HepG2 (cell line): ENCODE measurements around the gene RRAGA. TPM values are rescaled to one million over a fixed set of nuclear protein-coding genes. Genes with fewer than 3 reads are reported as not detected.

Experiments used
- ATAC-seq: fragments of 200-7000 bp; cut with Tn5 transposase; 3 replicates; pipeline ENCODE4 v1.9.1; 2020; ENCODE audit warnings: mild to moderate bottlenecking, moderate library complexity
- BruUV-seq: library from RNA; stranded (reverse); fragments of 400-500 nt; replicated peaks from 2 replicates; lab custom pipeline; 2021; lab: Mats Ljungman, UMichigan
- CTCF ChIA-PET: fragments of 300-600 bp; formaldehyde crosslinking; extraction: SDS; loops from one replicate; lab custom pipeline; 2021; ENCODE audit warnings: low total read pairs, inconsistent platforms, low intra/inter-chr PET ratio; lab: Yijun Ruan, JAX
- POLR2A ChIA-PET: fragments of 350-600 bp; sonication (Branson Sonifier 250); formaldehyde crosslinking; loops from one replicate; lab custom pipeline; 2020; ENCODE audit warnings: antibody characterized with exemption, inconsistent platforms; lab: Yijun Ruan, JAX
- DNase-seq: peaks from one replicate; pipeline ENCODE4 v3.0.0-alpha.2; 2015; ENCODE audit warnings: low spot score
- FAIRE-seq: peaks from 3 replicates; lab custom pipeline; 2011; peaks lifted over from hg19 to GRCh38; lab: Jason Lieb, UNC
- H2AFZ ChIP-seq: one replicate; pipeline ENCODE4 v1.6.1; 2011; ENCODE audit warnings: low read length, inconsistent platforms
- H3K27ac ChIP-seq: fragments of 300-600 bp; 3 replicates; pipeline ENCODE4 v1.8.0; 2011; ENCODE audit warnings: mixed run types, mild to moderate bottlenecking, mixed read lengths, low read length, inconsistent platforms; ENCODE audit not compliant: insufficient read depth; ENCODE audit errors: extremely low read length
- H3K27me3 ChIP-seq, 2 experiments: fragments of 200-600 bp in 1 of 2; 2 replicates in 1 of 2; 3 replicates in 1 of 2; pipeline versions ENCODE4 v1.6.0 to v1.8.0; 2011; ENCODE audit warnings: low read length in 2 of 2, mild to moderate bottlenecking in 2 of 2, moderate library complexity in 2 of 2, inconsistent platforms in 1 of 2; ENCODE audit not compliant: insufficient read depth in 2 of 2, control insufficient read depth in 1 of 2
- H3K36me3 ChIP-seq, 2 experiments: fragments of 200-600 bp in 1 of 2; replicated peaks in 1 of 2; 2 replicates in 1 of 2; 3 replicates in 1 of 2; pipeline versions ENCODE4 v1.5.1 to v1.8.0; 2011; ENCODE audit warnings: low read length in 2 of 2, inconsistent platforms in 1 of 2; ENCODE audit not compliant: insufficient read depth in 2 of 2, control insufficient read depth in 1 of 2
- H3K4me1 ChIP-seq: 2 replicates; pipeline ENCODE4 v1.5.1; 2012; ENCODE audit warnings: low read length, inconsistent platforms; ENCODE audit not compliant: insufficient read depth
- H3K4me2 ChIP-seq: 2 replicates; pipeline ENCODE4 v1.6.0; 2011; ENCODE audit warnings: low read depth, low read length, inconsistent platforms
- H3K4me3 ChIP-seq, 3 experiments: fragments of 200-600 bp in 1 of 3; sonication (generic), shearing (Covaris generic) in 1 of 3; replicated peaks in 1 of 3; 2 replicates each; pipeline ENCODE4 v1.5.1; 2011 to 2016; ENCODE audit warnings: low read length in 3 of 3, inconsistent platforms in 2 of 3, low read depth in 2 of 3, mild to moderate bottlenecking in 2 of 3, control low read depth in 1 of 3, mixed read lengths in 1 of 3; ENCODE audit not compliant: insufficient read depth in 1 of 3
- H3K79me2 ChIP-seq: one replicate; pipeline ENCODE4 v1.6.1; 2011; ENCODE audit warnings: low read length, inconsistent platforms; ENCODE audit not compliant: insufficient read depth
- H3K9ac ChIP-seq: 2 replicates; pipeline ENCODE4 v1.6.0; 2011; ENCODE audit warnings: mild to moderate bottlenecking, low read depth, low read length, inconsistent platforms; ENCODE audit not compliant: insufficient read depth
- H3K9me3 ChIP-seq: 2 replicates; pipeline ENCODE4 v1.5.1; 2012; ENCODE audit warnings: mild to moderate bottlenecking, low read length
- H4K20me1 ChIP-seq: 2 replicates; pipeline ENCODE4 v1.6.0; 2011; ENCODE audit warnings: inconsistent platforms, mild to moderate bottlenecking, low read length, moderate library complexity; ENCODE audit not compliant: insufficient read depth
- MEF2D ChIP-seq: sonication (generic); formaldehyde crosslinking; IDR thresholded peaks from 2 replicates; pipeline ENCODE4 v1.5.1; 2020; ENCODE audit warnings: mild to moderate bottlenecking, missing genetic modification reagents
- MXD4 ChIP-seq: IDR thresholded peaks from 2 replicates; pipeline ENCODE4 v1.6.1; 2016; ENCODE audit warnings: mild to moderate bottlenecking, missing biosample characterization, missing genetic modification reagents
- ZFP36 ChIP-seq: fragments of 150-350 bp; IDR thresholded peaks from 2 replicates; pipeline ENCODE4 v1.6.1; 2018; ENCODE audit warnings: borderline replicate concordance, low read length, low read depth; ENCODE audit not compliant: partially characterized antibody
- ZNF644 ChIP-seq: IDR thresholded peaks from 2 replicates; pipeline ENCODE4 v1.6.1; 2016; ENCODE audit warnings: low read depth
- ZNF709 ChIP-seq: sonication (generic); formaldehyde crosslinking; IDR thresholded peaks from 2 replicates; pipeline ENCODE4 v1.5.0; 2020; ENCODE audit warnings: mild to moderate bottlenecking, missing genetic modification reagents
- ZNF878 ChIP-seq: sonication (generic); formaldehyde crosslinking; IDR thresholded peaks from 2 replicates; pipeline ENCODE4 v1.8.1; 2023; ENCODE audit warnings: mild to moderate bottlenecking, missing genetic modification reagents, moderate library complexity
- WGBS: methylation state at CpG from one replicate; pipeline ENCODE4 v1.1.6; 2017; ENCODE audit warnings: low lambda C conversion rate; 5-methylcytosine and 5-hydroxymethylcytosine counted together
- in situ Hi-C: cut with HindIII; loops from 2 replicates; pipeline ENCODE4 v1.10.0; 2017; ENCODE audit warnings: low pct_unique_long_range_greater_than_20kb; ENCODE audit not compliant: extremely low pct_ligation_motif_present
- intact Hi-C: fragments of 100-400 bp; cut with micrococcal nuclease; formaldehyde crosslinking; loops from one replicate; pipeline ENCODE4 v1.10.0; 2022; ENCODE audit not compliant: unreplicated experiment
- polyA plus RNA-seq, 8 experiments: library from polyadenylated mRNA; depleted of rRNA in 3 of 8; stranded (reverse) in 7 of 8; unstranded in 1 of 8; fragments of >200 nt; fragmentation: Illumina TruSeq in 4 of 8; extraction: Trizol in 4 of 8; gene quantifications; 2 replicates each; pipeline versions ENCODE4 v1.2.1 to v1.2.3, GENCODE V29; 2011 to 2016; ENCODE audit warnings: low read depth in 4 of 8, missing spikeins in 1 of 8, mixed read lengths in 1 of 8; ENCODE audit not compliant: insufficient read depth in 1 of 8
- total RNA-seq, 5 experiments: library from RNA; depleted of rRNA; stranded (reverse); fragments of >200 nt; fragmentation: Illumina TruSeq; extraction: Trizol; gene quantifications; 2 replicates each; pipeline ENCODE4 v1.2.3, GENCODE V29; 2016; ENCODE audit warnings: low read depth in 1 of 5
- TF ChIP-seq, protein P1 (sequence below): sonication (generic); formaldehyde crosslinking; conservative IDR thresholded peaks from 2 replicates; pipeline ENCODE4 v1.8.0; 2022; ENCODE audit warnings: missing genetic modification reagents
- TF ChIP-seq, protein P2 (sequence below): IDR thresholded peaks from 2 replicates; pipeline ENCODE4 v1.6.1; 2018; ENCODE audit warnings: missing genetic modification reagents, mild to moderate bottlenecking, missing compliant biosample characterization
- TF ChIP-seq, protein P3 (sequence below): sonication (generic); formaldehyde crosslinking; IDR thresholded peaks from 2 replicates; pipeline ENCODE4 v1.8.0; 2022; ENCODE audit warnings: mild to moderate bottlenecking, missing genetic modification reagents; ENCODE audit not compliant: insufficient replicate concordance
- TF ChIP-seq, protein P4 (sequence below): sonication (generic); formaldehyde crosslinking; IDR thresholded peaks from 2 replicates; pipeline ENCODE4 v1.4.0; 2020; ENCODE audit warnings: mild to moderate bottlenecking, missing genetic modification reagents
- TF ChIP-seq, protein P5 (sequence below): sonication (generic); formaldehyde crosslinking; IDR thresholded peaks from 2 replicates; pipeline ENCODE4 v1.4.0; 2020; ENCODE audit warnings: missing genetic modification reagents, borderline replicate concordance

Gene RRAGA
- total and polyA plus RNA-seq, 2 of the 13 experiments (the other 11 are each of a cell fraction or from before 2014, with no cell fraction given) = 37.5 to 118 TPM

DNA sequence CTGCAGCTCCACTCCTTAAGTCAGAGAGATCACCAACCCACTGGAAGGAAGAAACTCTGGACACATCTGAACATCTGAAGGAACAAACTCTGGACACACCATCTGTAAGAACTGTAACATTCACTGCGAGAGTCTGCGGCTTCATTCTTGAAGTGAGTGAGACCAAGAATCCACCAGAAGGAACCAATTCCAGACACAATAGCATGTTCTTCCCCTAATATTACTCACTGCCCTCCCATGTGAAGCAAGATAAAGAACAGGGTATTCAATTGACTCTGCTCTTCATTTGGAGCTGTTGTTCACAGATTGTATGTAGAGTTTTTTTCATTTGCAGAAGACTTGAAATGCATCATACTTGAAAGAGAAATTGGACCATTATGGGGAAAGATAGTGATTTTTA is 27.0 kb upstream of the RRAGA start (continued):
- TF ChIP-seq, protein P1, sequence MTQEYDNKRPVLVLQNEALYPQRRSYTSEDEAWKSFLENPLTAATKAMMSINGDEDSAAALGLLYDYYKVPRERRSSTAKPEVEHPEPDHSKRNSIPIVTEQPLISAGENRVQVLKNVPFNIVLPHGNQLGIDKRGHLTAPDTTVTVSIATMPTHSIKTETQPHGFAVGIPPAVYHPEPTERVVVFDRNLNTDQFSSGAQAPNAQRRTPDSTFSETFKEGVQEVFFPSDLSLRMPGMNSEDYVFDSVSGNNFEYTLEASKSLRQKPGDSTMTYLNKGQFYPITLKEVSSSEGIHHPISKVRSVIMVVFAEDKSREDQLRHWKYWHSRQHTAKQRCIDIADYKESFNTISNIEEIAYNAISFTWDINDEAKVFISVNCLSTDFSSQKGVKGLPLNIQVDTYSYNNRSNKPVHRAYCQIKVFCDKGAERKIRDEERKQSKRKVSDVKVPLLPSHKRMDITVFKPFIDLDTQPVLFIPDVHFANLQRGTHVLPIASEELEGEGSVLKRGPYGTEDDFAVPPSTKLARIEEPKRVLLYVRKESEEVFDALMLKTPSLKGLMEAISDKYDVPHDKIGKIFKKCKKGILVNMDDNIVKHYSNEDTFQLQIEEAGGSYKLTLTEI = no peak
- no peak for TF ChIP-seq ZNF878

DNA sequence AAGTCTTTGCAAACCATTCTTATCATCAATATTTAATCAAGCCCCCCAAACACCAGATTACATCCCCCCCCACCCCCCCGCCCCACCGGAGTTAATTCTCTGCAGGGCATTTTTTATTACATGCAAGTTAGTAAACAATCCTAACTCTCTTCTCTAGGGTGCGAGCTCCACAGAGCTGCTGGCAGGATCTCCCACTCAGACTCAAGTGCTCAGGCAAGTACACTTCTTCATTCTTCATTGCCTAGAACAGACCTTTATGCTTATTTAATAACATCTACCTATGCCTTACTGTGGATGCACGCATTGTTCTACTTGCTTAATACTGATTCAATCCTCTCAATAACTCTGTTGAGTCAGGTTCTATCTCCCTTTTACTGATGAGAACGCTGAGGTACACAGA is 26.1 kb upstream of the RRAGA start:
- Histone ChIP-seq H3K79me2 (no peaks in the 10 kb centered on the region), H3K27ac (no peak overlapping the region), H3K9me3 (no peaks in the 10 kb centered on the region), H3K4me1 (no peaks in the 10 kb centered on the region), H4K20me1 (no peaks in the 10 kb centered on the region), H3K4me3 (no peak overlapping the region), H2AFZ (no peak overlapping the region), H3K9ac (no peak overlapping the region), H3K27me3 (no peaks in the 10 kb centered on the region), H3K4me2 (no peak overlapping the region), H3K36me3 (no peaks in the 10 kb centered on the region)
- no TSS peak for BruUV-seq
- CTCF ChIA-PET = no interaction called here
- in situ Hi-C loops (no loop called here), intact Hi-C loops (loop anchor here (10.0 kb wide), 1 partner anchor 228 kb away; no protein-coding TSS in a partner anchor)
- FAIRE-seq = no peak
- TF ChIP-seq, protein P2, sequence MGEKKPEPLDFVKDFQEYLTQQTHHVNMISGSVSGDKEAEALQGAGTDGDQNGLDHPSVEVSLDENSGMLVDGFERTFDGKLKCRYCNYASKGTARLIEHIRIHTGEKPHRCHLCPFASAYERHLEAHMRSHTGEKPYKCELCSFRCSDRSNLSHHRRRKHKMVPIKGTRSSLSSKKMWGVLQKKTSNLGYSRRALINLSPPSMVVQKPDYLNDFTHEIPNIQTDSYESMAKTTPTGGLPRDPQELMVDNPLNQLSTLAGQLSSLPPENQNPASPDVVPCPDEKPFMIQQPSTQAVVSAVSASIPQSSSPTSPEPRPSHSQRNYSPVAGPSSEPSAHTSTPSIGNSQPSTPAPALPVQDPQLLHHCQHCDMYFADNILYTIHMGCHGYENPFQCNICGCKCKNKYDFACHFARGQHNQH = no peak
- TF ChIP-seq ZNF709 (CRISPR knock-in tag) (no peak), MEF2D (no peak), ZNF644 (CRISPR knock-in tag) (no peak), ZFP36 (no peak), MXD4 (CRISPR knock-in tag) (no peak)
- TF ChIP-seq, protein P3, sequence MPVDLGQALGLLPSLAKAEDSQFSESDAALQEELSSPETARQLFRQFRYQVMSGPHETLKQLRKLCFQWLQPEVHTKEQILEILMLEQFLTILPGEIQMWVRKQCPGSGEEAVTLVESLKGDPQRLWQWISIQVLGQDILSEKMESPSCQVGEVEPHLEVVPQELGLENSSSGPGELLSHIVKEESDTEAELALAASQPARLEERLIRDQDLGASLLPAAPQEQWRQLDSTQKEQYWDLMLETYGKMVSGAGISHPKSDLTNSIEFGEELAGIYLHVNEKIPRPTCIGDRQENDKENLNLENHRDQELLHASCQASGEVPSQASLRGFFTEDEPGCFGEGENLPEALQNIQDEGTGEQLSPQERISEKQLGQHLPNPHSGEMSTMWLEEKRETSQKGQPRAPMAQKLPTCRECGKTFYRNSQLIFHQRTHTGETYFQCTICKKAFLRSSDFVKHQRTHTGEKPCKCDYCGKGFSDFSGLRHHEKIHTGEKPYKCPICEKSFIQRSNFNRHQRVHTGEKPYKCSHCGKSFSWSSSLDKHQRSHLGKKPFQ (CRISPR knock-in tag) = no peak
- TF ChIP-seq, protein P4, sequence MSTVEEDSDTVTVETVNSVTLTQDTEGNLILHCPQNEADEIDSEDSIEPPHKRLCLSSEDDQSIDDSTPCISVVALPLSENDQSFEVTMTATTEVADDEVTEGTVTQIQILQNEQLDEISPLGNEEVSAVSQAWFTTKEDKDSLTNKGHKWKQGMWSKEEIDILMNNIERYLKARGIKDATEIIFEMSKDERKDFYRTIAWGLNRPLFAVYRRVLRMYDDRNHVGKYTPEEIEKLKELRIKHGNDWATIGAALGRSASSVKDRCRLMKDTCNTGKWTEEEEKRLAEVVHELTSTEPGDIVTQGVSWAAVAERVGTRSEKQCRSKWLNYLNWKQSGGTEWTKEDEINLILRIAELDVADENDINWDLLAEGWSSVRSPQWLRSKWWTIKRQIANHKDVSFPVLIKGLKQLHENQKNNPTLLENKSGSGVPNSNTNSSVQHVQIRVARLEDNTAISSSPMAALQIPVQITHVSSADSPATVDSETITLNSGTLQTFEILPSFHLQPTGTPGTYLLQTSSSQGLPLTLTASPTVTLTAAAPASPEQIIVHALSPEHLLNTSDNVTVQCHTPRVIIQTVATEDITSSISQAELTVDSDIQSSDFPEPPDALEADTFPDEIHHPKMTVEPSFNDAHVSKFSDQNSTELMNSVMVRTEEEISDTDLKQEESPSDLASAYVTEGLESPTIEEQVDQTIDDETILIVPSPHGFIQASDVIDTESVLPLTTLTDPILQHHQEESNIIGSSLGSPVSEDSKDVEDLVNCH = no peak
- TF ChIP-seq, protein P5, sequence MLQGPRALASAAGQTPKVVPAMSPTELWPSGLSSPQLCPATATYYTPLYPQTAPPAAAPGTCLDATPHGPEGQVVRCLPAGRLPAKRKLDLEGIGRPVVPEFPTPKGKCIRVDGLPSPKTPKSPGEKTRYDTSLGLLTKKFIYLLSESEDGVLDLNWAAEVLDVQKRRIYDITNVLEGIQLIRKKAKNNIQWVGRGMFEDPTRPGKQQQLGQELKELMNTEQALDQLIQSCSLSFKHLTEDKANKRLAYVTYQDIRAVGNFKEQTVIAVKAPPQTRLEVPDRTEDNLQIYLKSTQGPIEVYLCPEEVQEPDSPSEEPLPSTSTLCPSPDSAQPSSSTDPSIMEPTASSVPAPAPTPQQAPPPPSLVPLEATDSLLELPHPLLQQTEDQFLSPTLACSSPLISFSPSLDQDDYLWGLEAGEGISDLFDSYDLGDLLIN (CRISPR knock-in tag) = no peak
- POLR2A ChIA-PET = no interaction called here
- no peak for DNase-seq
- WGBS = 16% methylated on average over 5 of the region's 5 CpGs
- ATAC-seq = no peak
